Epidermal melanocyte (primary cell): Measurements from ENCODE around the gene WFS1.

Experiments used
- DNase-seq: peaks from one replicate; pipeline ENCODE4 v3.0.0; 2011; ENCODE audit warnings: low spot score; ENCODE audit not compliant: insufficient read length

The WFS1 gene

GRCh38 chr4:6278801-6279197, 9.1 kb downstream of the WFS1 start:
- no peak for DNase-seq

- no peak for DNase-seq
These were observed 10.1 kb downstream of the WFS1 start for GRCh38 chr4:6279582-6280289.

GRCh38 chr4:6280365-6280996, 10.8 kb downstream of the WFS1 start:
- DNase-seq: no peak

- no peak for DNase-seq
These were observed 12.0 kb downstream of the WFS1 start for GRCh38 chr4:6281436-6282313.

GRCh38 chr4:6282314-6282771, 12.7 kb downstream of the WFS1 start:
- no peak for DNase-seq

GRCh38 chr4:6283282-6283681, 13.6 kb downstream of the WFS1 start:
- DNase-seq: no peak

- DNase-seq: no peak
These were observed 17.6 kb downstream of the WFS1 start for GRCh38 chr4:6287017-6287788.

GRCh38 chr4:6288342-6288741, 18.7 kb downstream of the WFS1 start:
- no peak for DNase-seq

- DNase-seq: no peak
These were observed 19.2 kb downstream of the WFS1 start for GRCh38 chr4:6288871-6289270.

- DNase-seq: no peak
These were observed 20.6 kb downstream of the WFS1 start for GRCh38 chr4:6290256-6290655.

GRCh38 chr4:6290769-6291547, 21.3 kb downstream of the WFS1 start:
- no peak for DNase-seq

- no peak for DNase-seq
These were observed 22.2 kb downstream of the WFS1 start for GRCh38 chr4:6291784-6292297.

GRCh38 chr4:6292376-6293096, 22.9 kb downstream of the WFS1 start:
- no peak for DNase-seq

- no peak for DNase-seq
These were observed 23.4 kb downstream of the WFS1 start for GRCh38 chr4:6293097-6293445.

- DNase-seq: no peak
These were observed 24.0 kb downstream of the WFS1 start for GRCh38 chr4:6293661-6294060.

GRCh38 chr4:6294705-6295421, 25.2 kb downstream of the WFS1 start:
- DNase-seq: no peak

- no peak for DNase-seq
These were observed 25.8 kb downstream of the WFS1 start for GRCh38 chr4:6295495-6295894.

- no peak for DNase-seq
These were observed 26.4 kb downstream of the WFS1 start for GRCh38 chr4:6296026-6296425.

- DNase-seq: no peak
These were observed 27.7 kb downstream of the WFS1 start for GRCh38 chr4:6297266-6297815.
